ENCODE measurements around the gene SORD.

The SORD gene

DNA sequence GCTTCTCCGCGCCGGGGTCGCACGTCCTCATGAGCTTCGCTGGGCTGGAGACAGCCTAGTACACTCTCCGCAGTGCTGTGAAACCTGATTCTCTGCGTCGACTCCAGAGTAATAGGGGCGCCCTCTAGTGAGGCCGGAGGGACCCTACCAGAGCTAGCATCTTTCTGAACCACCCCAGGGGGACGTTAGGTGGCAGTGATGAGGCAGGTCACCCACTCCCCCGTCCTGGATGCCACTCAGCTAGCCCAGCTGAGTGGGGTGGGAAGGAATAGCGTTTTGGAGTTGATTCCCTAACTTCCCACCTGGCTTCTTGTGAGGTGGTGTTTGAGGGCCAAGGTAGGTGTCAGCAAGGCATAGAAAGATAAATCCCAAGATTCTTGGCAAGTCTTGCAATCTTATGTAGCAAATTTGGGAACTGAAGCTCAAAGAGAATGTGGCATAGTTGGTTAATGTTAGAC, 95.2 kb downstream of the SORD start:
- DNase-seq (ENCODE audit: extremely low read depth, low read depth) = peak; percentile 63
- no peak overlapping the region for H3K4me3 ChIP-seq (replicated peaks; ENCODE audit: low read depth, low read length)
- TF ChIP-seq, protein P1, sequence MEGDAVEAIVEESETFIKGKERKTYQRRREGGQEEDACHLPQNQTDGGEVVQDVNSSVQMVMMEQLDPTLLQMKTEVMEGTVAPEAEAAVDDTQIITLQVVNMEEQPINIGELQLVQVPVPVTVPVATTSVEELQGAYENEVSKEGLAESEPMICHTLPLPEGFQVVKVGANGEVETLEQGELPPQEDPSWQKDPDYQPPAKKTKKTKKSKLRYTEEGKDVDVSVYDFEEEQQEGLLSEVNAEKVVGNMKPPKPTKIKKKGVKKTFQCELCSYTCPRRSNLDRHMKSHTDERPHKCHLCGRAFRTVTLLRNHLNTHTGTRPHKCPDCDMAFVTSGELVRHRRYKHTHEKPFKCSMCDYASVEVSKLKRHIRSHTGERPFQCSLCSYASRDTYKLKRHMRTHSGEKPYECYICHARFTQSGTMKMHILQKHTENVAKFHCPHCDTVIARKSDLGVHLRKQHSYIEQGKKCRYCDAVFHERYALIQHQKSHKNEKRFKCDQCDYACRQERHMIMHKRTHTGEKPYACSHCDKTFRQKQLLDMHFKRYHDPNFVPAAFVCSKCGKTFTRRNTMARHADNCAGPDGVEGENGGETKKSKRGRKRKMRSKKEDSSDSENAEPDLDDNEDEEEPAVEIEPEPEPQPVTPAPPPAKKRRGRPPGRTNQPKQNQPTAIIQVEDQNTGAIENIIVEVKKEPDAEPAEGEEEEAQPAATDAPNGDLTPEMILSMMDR (IDR thresholded peaks at IDR 0.05; ENCODE audit: low read depth, low read length, missing control alignments) = peak; percentile 100

DNA sequence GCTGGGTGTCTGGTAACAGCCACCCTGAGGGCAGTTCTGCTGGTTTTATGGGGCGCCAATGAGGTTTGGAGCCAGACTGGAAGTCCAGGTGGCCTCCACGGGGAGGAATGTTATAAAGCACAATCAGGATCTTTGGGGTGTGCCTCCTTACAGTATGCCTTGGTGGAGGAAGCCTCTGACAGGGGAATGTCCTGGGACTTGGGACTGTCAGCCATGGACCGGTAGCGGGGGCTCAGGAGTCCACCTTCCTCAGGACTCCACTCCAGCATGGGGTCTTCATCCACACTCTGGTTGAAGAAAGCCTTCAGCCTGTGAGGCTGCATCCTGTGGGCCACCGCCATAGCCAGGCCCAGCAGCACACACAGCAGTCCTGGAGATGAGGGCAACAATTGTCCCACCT, 96.0 kb downstream of the SORD start:
- H3K4me3 ChIP-seq (replicated peaks; ENCODE audit: low read depth, low read length) = no peak overlapping the region
- no peak for DNase-seq (ENCODE audit: extremely low read depth, low read depth)
- TF ChIP-seq, protein P1 (IDR thresholded peaks at IDR 0.05; ENCODE audit: low read depth, low read length, missing control alignments) = no peak

DNA sequence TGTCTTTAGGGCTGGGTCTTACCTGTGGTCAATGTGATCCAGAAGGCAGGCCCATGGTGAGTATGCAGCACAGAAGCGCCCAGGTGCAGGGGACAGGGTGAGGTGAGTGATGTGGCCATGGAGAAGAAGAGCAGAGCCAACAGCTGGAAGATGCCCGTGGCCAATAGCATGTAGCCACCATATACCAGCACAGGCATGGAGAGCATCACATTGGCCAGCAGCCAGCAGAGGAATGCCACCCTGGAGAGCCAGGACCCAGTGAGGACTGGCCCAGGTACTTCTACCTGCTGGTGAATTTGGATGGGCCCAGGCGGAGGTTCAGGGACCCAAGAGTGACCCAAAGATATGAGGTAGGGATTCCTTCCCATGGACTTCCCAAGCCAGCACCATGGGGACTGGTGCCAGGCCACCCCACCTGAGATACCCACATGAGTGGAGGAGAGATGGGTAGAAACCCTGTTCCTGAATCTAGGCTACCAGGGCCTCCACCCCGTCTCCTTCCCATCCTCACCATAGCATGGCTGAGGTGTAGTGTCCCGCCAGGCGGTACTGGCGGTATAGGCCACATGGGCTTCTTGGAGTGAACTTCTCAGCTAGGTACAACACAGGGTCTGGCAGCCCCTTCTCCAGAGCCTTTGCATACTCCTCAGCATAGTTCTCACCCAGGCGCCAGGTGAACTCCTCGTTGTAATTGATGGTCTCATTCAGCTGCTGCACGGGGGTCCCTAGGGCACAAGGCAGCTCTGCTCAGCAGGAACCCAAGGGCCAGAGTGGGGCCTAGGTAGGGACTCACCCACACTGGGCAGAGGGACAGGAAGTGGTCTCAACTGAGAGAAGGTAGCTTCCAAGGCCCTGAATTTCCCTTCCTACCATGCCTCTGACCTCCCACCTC, 97.3 kb downstream of the SORD start:
- DNase-seq (ENCODE audit: extremely low read depth, low read depth) = no peak
- TF ChIP-seq, protein P1 (IDR thresholded peaks at IDR 0.05; ENCODE audit: low read depth, low read length, missing control alignments) = no peak
- no peak overlapping the region for H3K4me3 ChIP-seq (replicated peaks; ENCODE audit: low read depth, low read length)

DNA sequence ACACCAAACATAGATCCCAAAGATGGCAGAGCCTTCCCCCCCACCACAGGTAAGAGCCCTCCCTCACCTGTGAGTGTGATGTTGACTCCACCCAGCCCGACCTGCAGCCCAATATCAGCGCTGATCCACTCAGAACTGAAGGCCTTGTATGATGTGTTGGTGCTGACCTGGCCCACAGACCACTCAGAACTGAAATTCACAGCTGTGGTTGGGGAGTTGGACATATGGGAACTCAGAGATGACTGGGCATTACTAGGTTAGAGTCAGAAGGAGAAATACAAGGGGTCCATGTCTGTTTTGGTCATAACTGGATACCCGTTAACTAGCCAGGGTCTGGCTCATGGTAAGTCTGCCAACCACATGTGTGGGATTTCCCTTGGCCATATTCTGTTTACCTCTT, 98.0 kb downstream of the SORD start:
- DNase-seq (ENCODE audit: extremely low read depth, low read depth) = no peak
- H3K4me3 ChIP-seq (replicated peaks; ENCODE audit: low read depth, low read length) = no peak overlapping the region
- TF ChIP-seq, protein P1 (IDR thresholded peaks at IDR 0.05; ENCODE audit: low read depth, low read length, missing control alignments) = no peak

DNA sequence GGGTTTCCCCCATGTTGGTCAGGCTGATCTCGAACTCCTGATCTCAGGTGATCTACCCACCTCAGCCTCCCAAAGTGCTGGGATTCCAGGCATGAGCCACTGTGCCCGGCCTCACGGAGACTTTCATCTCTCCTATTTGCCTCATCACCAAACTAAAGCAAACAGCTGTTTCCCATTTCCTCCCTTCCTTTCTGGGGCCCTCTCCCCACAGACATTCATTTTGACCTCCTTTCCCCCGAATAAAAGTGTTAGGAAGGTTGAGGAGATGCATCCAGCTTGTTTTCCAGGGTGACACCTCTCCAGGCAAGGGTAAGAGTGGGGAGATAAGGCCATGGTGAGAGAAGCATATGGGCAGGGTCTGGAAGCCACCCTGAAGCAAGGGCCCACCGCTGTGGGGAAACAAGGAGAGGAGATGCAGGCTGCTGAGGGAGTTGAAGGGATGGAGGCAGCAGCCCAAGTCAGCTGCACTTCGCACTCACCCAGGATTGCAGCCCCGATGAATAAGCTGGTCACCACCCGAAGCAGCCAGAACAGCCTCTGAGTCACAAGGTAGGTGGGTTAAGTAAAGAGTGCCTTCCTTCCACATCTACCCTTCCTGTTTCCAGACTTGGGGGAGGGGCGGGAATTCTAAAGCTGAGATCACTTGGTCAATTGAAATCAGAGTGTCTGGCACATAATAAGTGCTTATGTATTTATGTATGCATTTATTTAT, 98.9 kb downstream of the SORD start:
- TF ChIP-seq, protein P1 (IDR thresholded peaks at IDR 0.05; ENCODE audit: low read depth, low read length, missing control alignments) = no peak
- DNase-seq (ENCODE audit: extremely low read depth, low read depth) = peak; percentile 37
- H3K4me3 ChIP-seq (replicated peaks; ENCODE audit: low read depth, low read length) = no peak overlapping the region

DNA sequence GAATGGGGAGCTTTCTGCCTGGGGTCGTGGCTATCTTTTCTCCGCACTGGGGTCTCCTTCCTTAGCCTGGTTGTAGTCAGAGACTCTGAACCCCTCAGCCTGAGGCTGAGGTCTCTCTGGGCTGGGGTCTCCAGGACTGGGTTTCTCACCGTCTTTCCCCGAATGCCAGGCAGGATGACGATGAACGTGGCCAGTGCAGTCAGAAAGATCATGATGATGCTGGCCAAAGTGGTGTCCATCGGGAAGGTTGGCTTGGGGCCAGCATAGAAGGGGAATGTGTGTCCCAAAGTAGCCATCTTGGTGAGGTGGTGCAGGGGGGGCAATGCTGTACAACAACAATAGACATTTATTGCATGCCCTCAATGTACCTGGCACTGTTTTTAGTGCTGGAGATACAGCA, 99.7 kb downstream of the SORD start:
- no peak overlapping the region for H3K4me3 ChIP-seq (replicated peaks; ENCODE audit: low read depth, low read length)
- DNase-seq (ENCODE audit: extremely low read depth, low read depth) = no peak
- TF ChIP-seq, protein P1 (IDR thresholded peaks at IDR 0.05; ENCODE audit: low read depth, low read length, missing control alignments) = no peak
